Type B pancreatic cell (in vitro differentiated cells): ENCODE data around the gene CDYL2. TPM values are rescaled to one million over a fixed set of nuclear protein-coding genes. Genes with fewer than 3 reads are reported as not detected.

Experiments used
- DNase-seq: peaks from one replicate; pipeline ENCODE4 v3.0.0; 2021; ENCODE audit warnings: mixed read lengths; ENCODE audit not compliant: unreplicated experiment; ENCODE audit errors: extremely low spot score
- H3K27ac Mint-ChIP-seq: 2 replicates; pipeline ENCODE4 v1.8.0; 2021; ENCODE audit warnings: mild to moderate bottlenecking, mixed read lengths
- H3K27me3 Mint-ChIP-seq: 2 replicates; pipeline ENCODE4 v1.8.0; 2021; ENCODE audit warnings: mixed read lengths
- H3K36me3 Mint-ChIP-seq: 2 replicates; pipeline ENCODE4 v1.8.0; 2021; ENCODE audit warnings: mixed read lengths
- H3K4me1 Mint-ChIP-seq: one replicate; pipeline ENCODE4 v1.8.0; 2021; ENCODE audit warnings: mixed read lengths; ENCODE audit not compliant: unreplicated experiment
- H3K4me3 Mint-ChIP-seq: 2 replicates; pipeline ENCODE4 v1.8.0; 2021; ENCODE audit warnings: mild to moderate bottlenecking, mixed read lengths
- H3K9me3 Mint-ChIP-seq: 2 replicates; pipeline ENCODE4 v1.8.0; 2021; ENCODE audit warnings: mixed read lengths
- total RNA-seq: library from RNA; stranded (reverse); gene quantifications from 2 replicates; pipeline ENCODE4 v1.2.1, GENCODE V29; 2021; ENCODE audit warnings: low replicate concordance
- TF ChIP-seq, protein P1 (sequence below): fragments of 200-600 bp; sonication (generic); conservative IDR thresholded peaks from 2 replicates; pipeline ENCODE4 v1.5.0; 2021; ENCODE audit warnings: antibody characterized with exemption, mild to moderate bottlenecking

The CDYL2 gene
- total RNA-seq, 1 donor from 2014 or later = 8.2 TPM

DNA sequence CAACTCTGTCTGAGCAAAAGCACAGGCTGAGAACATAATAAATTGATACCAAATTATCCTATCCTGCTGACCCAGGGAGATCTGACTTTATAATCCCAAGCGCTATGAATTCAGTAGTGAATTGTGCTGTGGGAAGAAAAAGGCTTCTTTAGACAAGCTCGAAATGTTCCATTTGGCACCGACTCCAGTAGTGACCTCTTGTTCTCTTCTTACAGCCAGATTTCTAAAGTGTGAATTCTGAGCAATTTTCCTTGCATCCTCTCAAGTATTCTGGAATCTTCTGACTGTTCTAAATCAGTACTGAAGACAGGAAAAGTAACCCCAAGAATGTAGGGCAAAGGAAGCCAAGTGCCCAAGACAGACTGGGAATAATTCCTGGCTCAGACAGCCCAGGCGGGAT lies 58.2 kb downstream of the CDYL2 start:
- Mint-ChIP-seq H3K4me1 (peaks cover 2% of the 10 kb centered on the region), H3K36me3 (no peaks in the 10 kb centered on the region), H3K4me3 (no peak overlapping the region), H3K27me3 (peaks cover 2% of the 10 kb centered on the region), H3K27ac (no peak overlapping the region), H3K9me3 (no peaks in the 10 kb centered on the region)
- no peak for DNase-seq
- TF ChIP-seq, protein P1, sequence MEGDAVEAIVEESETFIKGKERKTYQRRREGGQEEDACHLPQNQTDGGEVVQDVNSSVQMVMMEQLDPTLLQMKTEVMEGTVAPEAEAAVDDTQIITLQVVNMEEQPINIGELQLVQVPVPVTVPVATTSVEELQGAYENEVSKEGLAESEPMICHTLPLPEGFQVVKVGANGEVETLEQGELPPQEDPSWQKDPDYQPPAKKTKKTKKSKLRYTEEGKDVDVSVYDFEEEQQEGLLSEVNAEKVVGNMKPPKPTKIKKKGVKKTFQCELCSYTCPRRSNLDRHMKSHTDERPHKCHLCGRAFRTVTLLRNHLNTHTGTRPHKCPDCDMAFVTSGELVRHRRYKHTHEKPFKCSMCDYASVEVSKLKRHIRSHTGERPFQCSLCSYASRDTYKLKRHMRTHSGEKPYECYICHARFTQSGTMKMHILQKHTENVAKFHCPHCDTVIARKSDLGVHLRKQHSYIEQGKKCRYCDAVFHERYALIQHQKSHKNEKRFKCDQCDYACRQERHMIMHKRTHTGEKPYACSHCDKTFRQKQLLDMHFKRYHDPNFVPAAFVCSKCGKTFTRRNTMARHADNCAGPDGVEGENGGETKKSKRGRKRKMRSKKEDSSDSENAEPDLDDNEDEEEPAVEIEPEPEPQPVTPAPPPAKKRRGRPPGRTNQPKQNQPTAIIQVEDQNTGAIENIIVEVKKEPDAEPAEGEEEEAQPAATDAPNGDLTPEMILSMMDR = no peak

DNA sequence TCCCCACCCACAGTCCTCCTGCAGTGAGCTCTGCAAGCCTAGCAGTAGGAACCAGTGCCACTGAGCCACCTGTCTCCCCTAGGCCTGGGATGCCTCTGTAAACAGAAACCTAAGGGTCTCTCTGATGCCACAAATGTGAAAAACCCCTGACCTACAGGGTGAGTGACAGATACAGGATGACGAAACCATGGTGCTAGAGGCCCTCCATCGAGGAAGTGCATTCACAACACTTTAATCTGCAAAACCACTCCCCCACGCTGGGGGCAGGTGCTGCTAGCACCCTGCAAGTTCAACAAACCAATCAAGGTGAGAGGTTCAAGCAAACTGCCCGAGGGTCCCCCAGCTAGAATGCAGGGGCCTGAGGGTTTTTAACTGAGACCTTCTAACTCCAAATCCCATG lies 59.5 kb downstream of the CDYL2 start:
- TF ChIP-seq, protein P1 = no peak
- DNase-seq = no peak
- Mint-ChIP-seq H3K27ac (no peak overlapping the region), H3K4me1 (no peaks in the 10 kb centered on the region), H3K36me3 (no peaks in the 10 kb centered on the region), H3K9me3 (no peaks in the 10 kb centered on the region), H3K4me3 (no peak overlapping the region), H3K27me3 (no peaks in the 10 kb centered on the region)

DNA sequence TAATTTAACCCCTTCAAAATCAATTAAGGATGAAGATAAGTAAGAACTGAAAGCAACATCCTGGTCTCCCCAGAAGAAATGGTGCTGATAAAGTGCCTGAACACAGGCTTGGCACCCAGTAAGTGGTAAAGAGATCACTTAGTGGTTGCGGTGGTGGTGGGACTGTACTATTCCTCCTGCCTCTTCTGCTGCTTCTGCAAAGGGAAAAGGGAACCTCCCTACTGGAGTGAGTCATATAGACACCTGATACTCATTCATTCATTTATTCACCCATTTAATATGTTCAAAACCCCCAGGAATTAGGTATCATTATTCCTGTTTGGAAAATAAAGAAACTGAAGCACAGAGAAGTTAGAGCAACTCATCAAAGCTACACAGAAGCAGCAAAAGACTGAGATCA lies 60.6 kb downstream of the CDYL2 start:
- DNase-seq = no peak
- no peak overlapping the region for H3K27ac Mint-ChIP-seq
- no peaks in the 10 kb centered on the region for H3K27me3 Mint-ChIP-seq
- H3K9me3 Mint-ChIP-seq = no peaks in the 10 kb centered on the region
- no peak overlapping the region for H3K4me3 Mint-ChIP-seq
- H3K36me3 Mint-ChIP-seq = no peaks in the 10 kb centered on the region
- no peaks in the 10 kb centered on the region for H3K4me1 Mint-ChIP-seq
- TF ChIP-seq, protein P1 = no peak

DNA sequence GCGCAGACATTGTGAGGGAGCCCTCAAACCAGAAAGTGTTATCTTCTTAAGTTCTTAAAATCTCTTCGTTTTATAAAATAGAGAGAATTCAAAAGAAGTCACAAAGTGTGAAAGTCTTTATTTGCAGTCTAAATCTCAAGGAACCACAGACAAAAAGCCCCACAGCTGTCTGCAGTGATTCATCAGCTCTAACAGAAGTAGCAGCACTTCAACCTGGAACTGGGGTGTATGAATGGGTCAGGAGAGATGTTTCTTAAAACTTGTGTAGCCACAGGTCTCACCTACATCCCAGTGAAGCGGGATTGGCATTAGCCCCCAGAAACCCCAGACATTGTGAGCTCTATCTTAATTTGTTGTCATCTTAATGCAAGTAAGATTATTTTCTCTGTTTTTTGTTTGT lies 61.1 kb downstream of the CDYL2 start:
- Mint-ChIP-seq H3K36me3 (no peaks in the 10 kb centered on the region), H3K9me3 (no peaks in the 10 kb centered on the region), H3K4me1 (no peaks in the 10 kb centered on the region), H3K4me3 (no peak overlapping the region), H3K27me3 (no peaks in the 10 kb centered on the region), H3K27ac (no peak overlapping the region)
- TF ChIP-seq, protein P1 = no peak
- DNase-seq = no peak

DNA sequence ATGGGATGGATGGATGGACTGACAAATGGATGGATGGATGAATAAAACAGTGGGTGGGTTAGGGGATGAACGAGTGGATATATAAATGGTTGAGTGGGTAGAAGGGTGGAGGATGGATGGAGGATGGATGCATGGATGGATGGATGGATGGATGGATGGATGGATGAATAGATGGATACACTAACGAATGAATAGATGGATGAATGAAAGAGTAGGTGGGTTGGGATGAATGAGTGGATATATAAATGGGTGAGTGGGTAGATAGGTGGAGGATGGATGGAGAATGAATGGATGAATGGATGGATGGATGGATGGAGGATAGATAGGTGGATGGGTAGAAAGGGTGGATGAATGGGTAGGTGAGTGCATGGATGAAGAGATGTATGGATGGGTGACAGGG lies 62.1 kb downstream of the CDYL2 start:
- Mint-ChIP-seq H3K9me3 (no peaks in the 10 kb centered on the region), H3K4me3 (no peak overlapping the region), H3K36me3 (no peaks in the 10 kb centered on the region), H3K27me3 (no peaks in the 10 kb centered on the region), H3K27ac (no peak overlapping the region), H3K4me1 (no peaks in the 10 kb centered on the region)
- TF ChIP-seq, protein P1 = no peak
- DNase-seq = no peak

DNA sequence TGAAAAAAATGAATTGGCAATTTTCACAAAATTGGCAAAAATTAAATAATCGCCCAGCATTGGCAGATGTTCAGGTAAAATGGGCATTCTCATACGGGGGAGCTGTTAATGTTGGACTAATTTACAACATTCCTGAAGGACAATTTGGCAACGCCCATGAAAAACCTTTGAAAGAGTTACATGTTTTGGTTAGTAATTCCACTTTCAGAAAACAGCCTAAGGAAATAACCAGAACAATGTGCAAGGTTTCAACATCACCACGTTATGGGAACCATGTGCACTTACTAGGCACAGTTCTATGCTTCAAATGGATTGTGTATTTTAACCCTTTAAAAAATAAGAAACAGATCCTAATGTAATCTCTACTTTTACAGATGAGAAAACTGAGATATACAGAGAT lies 62.7 kb downstream of the CDYL2 start:
- H3K9me3 Mint-ChIP-seq = no peaks in the 10 kb centered on the region
- H3K4me1 Mint-ChIP-seq = no peaks in the 10 kb centered on the region
- no peak overlapping the region for H3K4me3 Mint-ChIP-seq
- DNase-seq = no peak
- no peak overlapping the region for H3K27ac Mint-ChIP-seq
- TF ChIP-seq, protein P1 = no peak
- H3K36me3 Mint-ChIP-seq = no peaks in the 10 kb centered on the region
- H3K27me3 Mint-ChIP-seq = no peaks in the 10 kb centered on the region
